Thyroid gland (tissue), 4 donors: ENCODE measurements around the gene CNTD1.

ENCODE experiments used
- POLR2A ChIP-seq, 2 donors: fragments of 450-650 bp; IDR thresholded peaks; one replicate each; pipeline ENCODE4 v1.6.1; 2017; ENCODE audit warnings: antibody characterized with exemption in 2 of 2, mild to moderate bottlenecking in 2 of 2, moderate library complexity in 1 of 2
- TF ChIP-seq, protein P1 (sequence below), 6 experiments: fragments of 200-600 bp in 3 of 6; fragments of 450-650 bp in 3 of 6; sonication (generic) in 3 of 6; IDR thresholded peaks; one replicate each; pipeline ENCODE4 v1.5.1; 2016 to 2019; ENCODE audit warnings: antibody characterized with exemption in 6 of 6, mild to moderate bottlenecking in 2 of 6, inconsistent platforms in 1 of 6, moderate library complexity in 1 of 6

DNA sequence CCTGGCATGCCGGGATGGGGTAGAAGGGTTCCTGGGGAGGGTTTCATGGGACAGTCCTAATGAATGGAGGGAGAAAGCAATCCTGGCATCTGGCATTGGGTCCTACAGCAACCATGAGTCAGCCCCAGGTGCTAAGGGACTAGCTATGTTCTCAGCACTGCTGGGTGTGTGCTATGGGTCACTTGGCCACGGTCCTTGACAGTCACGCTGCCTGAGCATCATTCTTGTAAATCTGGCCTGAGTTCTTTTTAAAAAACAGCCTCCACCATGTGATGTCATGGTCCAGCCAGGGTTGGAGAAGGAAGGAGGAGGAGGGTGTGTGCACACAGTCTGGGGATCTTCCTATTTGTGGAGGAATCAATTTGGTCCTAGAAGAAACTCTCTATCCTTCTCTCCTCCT lies 43.9 kb upstream of the CNTD1 start:
- TF ChIP-seq, protein P1, sequence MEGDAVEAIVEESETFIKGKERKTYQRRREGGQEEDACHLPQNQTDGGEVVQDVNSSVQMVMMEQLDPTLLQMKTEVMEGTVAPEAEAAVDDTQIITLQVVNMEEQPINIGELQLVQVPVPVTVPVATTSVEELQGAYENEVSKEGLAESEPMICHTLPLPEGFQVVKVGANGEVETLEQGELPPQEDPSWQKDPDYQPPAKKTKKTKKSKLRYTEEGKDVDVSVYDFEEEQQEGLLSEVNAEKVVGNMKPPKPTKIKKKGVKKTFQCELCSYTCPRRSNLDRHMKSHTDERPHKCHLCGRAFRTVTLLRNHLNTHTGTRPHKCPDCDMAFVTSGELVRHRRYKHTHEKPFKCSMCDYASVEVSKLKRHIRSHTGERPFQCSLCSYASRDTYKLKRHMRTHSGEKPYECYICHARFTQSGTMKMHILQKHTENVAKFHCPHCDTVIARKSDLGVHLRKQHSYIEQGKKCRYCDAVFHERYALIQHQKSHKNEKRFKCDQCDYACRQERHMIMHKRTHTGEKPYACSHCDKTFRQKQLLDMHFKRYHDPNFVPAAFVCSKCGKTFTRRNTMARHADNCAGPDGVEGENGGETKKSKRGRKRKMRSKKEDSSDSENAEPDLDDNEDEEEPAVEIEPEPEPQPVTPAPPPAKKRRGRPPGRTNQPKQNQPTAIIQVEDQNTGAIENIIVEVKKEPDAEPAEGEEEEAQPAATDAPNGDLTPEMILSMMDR (IDR thresholded peaks at IDR 0.05) = no peak
- no peak for TF ChIP-seq POLR2A (IDR thresholded peaks at IDR 0.05)
